Neutrophil (primary cell): ENCODE data around the gene PROSER3.
"Not testable (repeated sequence)": the region's sequence is repeated elsewhere in the genome, so short reads cannot be mapped to it uniquely, and the experiment has no call there.

Experiments used
- H3K27ac ChIP-seq: fragments of 200-600 bp; sonication (generic); 2 replicates; pipeline ENCODE4 v1.5.1; 2016; ENCODE audit warnings: mild to moderate bottlenecking, moderate library complexity
- H3K27me3 ChIP-seq: fragments of 200-600 bp; sonication (generic); 2 replicates; pipeline ENCODE4 v1.6.0; 2016; ENCODE audit warnings: mild to moderate bottlenecking
- H3K36me3 ChIP-seq: fragments of 200-600 bp; sonication (generic); 2 replicates; pipeline ENCODE4 v1.5.1; 2017
- H3K4me1 ChIP-seq, 2 experiments: fragments of 200-600 bp in 1 of 2; sonication (generic) in 1 of 2; 1 replicate in 1 of 2; 2 replicates in 1 of 2; pipeline versions ENCODE4 v1.5.1 to v1.6.1; 2013 to 2016; ENCODE audit warnings: low read depth in 1 of 2, low read length in 1 of 2, mild to moderate bottlenecking in 1 of 2, moderate library complexity in 1 of 2; ENCODE audit not compliant: control insufficient read depth in 1 of 2, insufficient read depth in 1 of 2
- H3K4me3 ChIP-seq, 2 experiments: fragments of 200-600 bp in 1 of 2; sonication (generic) in 1 of 2; 1 replicate in 1 of 2; 2 replicates in 1 of 2; pipeline ENCODE4 v1.5.1; 2013 to 2016; ENCODE audit warnings: low read depth in 1 of 2, low read length in 1 of 2, mild to moderate bottlenecking in 1 of 2, moderate library complexity in 1 of 2
- H3K9me3 ChIP-seq: fragments of 200-600 bp; sonication (generic); 2 replicates; pipeline ENCODE4 v1.5.1; 2016
- CTCF ChIP-seq: fragments of 200-600 bp; sonication (generic); IDR thresholded peaks from 2 replicates; pipeline ENCODE4 v1.5.1; 2016; ENCODE audit warnings: antibody characterized with exemption

Gene PROSER3

GRCh38 chr19:35721374-35721773 is 36.6 kb upstream of the PROSER3 start:
- peaks cover 19 to 23% of the 10 kb centered on the region in 2 experiments for H3K4me1 ChIP-seq
- H3K4me3 ChIP-seq, result no peak overlapping the region
- no peaks in the 10 kb centered on the region for H3K9me3 ChIP-seq
- TF ChIP-seq CTCF, result no peak
- no peaks in the 10 kb centered on the region for H3K27me3 ChIP-seq
- no peak overlapping the region for H3K27ac ChIP-seq
- peaks cover 69% of the 10 kb centered on the region for H3K36me3 ChIP-seq

DNA sequence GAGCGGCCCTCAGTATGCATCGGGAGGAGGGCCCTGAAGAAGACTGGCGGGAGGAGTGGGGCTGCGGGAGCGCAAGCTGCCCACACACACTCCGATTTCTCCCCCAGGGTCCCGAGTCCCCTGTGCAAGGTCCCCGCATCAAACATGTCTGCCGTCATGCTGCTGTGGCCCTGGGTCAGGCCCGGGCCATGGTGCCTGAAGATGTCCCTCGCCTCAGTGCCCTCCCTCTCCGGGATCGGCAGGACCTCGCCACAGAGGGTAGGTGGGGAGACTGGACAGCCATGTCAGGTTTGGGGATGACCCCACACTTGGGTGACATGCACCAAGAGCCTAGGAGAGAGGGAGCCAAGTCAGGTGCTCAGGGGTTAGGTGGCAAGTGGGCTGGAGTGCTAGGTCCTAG is 35.5 kb upstream of the PROSER3 start:
- TF ChIP-seq CTCF, result no peak
- H3K27me3 ChIP-seq, result no peaks in the 10 kb centered on the region
- H3K27ac ChIP-seq, result no peak overlapping the region
- peaks cover 12 to 14% of the 10 kb centered on the region in 2 experiments for H3K4me1 ChIP-seq
- no peaks in the 10 kb centered on the region for H3K9me3 ChIP-seq
- no peak overlapping the region for H3K4me3 ChIP-seq
- peaks cover 80% of the 10 kb centered on the region for H3K36me3 ChIP-seq

DNA sequence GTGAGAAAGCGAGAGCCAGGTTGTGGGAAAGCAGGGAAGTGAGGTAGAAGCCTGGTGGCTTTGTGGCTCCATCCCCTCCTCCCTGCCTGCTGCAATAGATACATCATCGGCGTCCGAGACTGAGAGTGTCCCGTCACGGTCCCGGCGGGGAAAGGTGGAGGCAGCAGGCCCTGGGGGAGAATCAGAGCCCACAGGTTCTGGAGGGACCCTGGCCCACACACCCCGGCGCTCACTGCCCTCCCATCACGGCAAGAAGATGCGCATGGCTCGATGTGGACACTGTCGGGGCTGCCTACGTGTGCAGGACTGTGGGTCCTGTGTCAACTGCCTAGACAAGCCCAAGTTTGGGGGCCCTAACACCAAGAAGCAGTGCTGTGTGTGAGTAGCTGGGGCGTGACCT is 35.1 kb upstream of the PROSER3 start:
- no peak for TF ChIP-seq CTCF
- Histone ChIP-seq H3K27ac (no peak overlapping the region), H3K36me3 (peaks cover 84% of the 10 kb centered on the region), H3K27me3 (no peaks in the 10 kb centered on the region), H3K9me3 (no peaks in the 10 kb centered on the region), H3K4me1 (peaks cover 12 to 14% of the 10 kb centered on the region in 2 experiments), H3K4me3 (no peak overlapping the region)

GRCh38 chr19:35723671-35724070 is 34.3 kb upstream of the PROSER3 start:
- no peak overlapping the region for H3K27ac ChIP-seq
- no peaks in the 10 kb centered on the region for H3K9me3 ChIP-seq
- H3K27me3 ChIP-seq, result no peaks in the 10 kb centered on the region
- no peak for TF ChIP-seq CTCF
- no peak overlapping the region for H3K4me3 ChIP-seq
- peaks cover 92% of the 10 kb centered on the region for H3K36me3 ChIP-seq
- peaks cover 7 to 10% of the 10 kb centered on the region in 2 experiments for H3K4me1 ChIP-seq

GRCh38 chr19:35724132-35724531 is 33.8 kb upstream of the PROSER3 start:
- peaks cover 97% of the 10 kb centered on the region for H3K36me3 ChIP-seq
- H3K4me1 ChIP-seq, H3K27ac ChIP-seq, H3K27me3 ChIP-seq, H3K4me3 ChIP-seq, H3K9me3 ChIP-seq: not testable (repeated sequence)

- peaks cover 0 to 1% of the 10 kb centered on the region in 2 experiments for H3K4me1 ChIP-seq
- H3K27me3 ChIP-seq, result no peaks in the 10 kb centered on the region
- TF ChIP-seq CTCF, result no peak
- H3K4me3 ChIP-seq, result no peak overlapping the region
- H3K27ac ChIP-seq, result no peak overlapping the region
- no peaks in the 10 kb centered on the region for H3K9me3 ChIP-seq
- H3K36me3 ChIP-seq, result peaks cover 100% of the 10 kb centered on the region
Observed at GRCh38 chr19:35724560-35724959, 33.4 kb upstream of the PROSER3 start.
